IPS-18a (cell line): ENCODE measurements around the gene FOXA2.

Experiments used
- H3K27ac ChIP-seq: one replicate; pipeline ENCODE4 v1.5.1; 2013; ENCODE audit warnings: low read length
- H3K27me3 ChIP-seq: one replicate; pipeline ENCODE4 v1.6.1; 2013; ENCODE audit warnings: mild to moderate bottlenecking, low read length; ENCODE audit not compliant: control insufficient read depth, insufficient read depth
- H3K36me3 ChIP-seq: one replicate; pipeline ENCODE4 v1.6.1; 2013; ENCODE audit warnings: low read depth, low read length; ENCODE audit not compliant: control insufficient read depth
- H3K4me1 ChIP-seq: one replicate; pipeline ENCODE4 v1.6.1; 2013; ENCODE audit warnings: low read depth, low read length; ENCODE audit not compliant: control insufficient read depth
- H3K4me3 ChIP-seq: one replicate; pipeline ENCODE4 v1.5.1; 2013; ENCODE audit warnings: low read length
- H3K9ac ChIP-seq: one replicate; pipeline ENCODE4 v1.6.1; 2013; ENCODE audit warnings: mild to moderate bottlenecking, low read length, moderate library complexity
- H3K9me3 ChIP-seq: one replicate; pipeline ENCODE4 v1.6.1; 2013; ENCODE audit warnings: low read depth, low read length; ENCODE audit not compliant: control insufficient read depth

Gene FOXA2

DNA sequence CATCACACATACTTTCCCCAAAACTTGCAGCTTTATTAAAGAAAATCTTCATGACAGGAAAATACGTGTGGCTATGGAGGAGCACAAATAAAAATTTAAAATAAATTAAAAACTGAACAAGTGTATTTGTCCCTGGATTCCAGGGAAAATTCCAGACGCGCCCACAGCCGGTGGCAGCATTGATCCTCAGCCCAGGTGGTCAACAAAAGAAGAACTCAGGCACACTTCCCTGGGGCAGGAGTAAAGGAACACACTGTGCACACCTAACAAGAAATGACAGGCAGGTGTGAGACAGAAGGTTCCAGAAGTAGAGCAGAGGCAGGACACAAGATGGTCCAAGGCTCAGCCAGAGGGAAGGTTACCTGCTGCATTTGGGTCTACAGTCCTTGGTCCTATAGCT lies 36.3 kb downstream of the FOXA2 start:
- H3K4me3 ChIP-seq = no peak overlapping the region
- H3K27me3 ChIP-seq = peaks cover 6% of the 10 kb centered on the region
- no peaks in the 10 kb centered on the region for H3K36me3 ChIP-seq
- H3K9me3 ChIP-seq = no peaks in the 10 kb centered on the region
- no peak overlapping the region for H3K27ac ChIP-seq
- no peaks in the 10 kb centered on the region for H3K4me1 ChIP-seq
- no peak overlapping the region for H3K9ac ChIP-seq

- H3K4me1 ChIP-seq = no peaks in the 10 kb centered on the region
- H3K9ac ChIP-seq = no peak overlapping the region
- no peak overlapping the region for H3K27ac ChIP-seq
- H3K9me3 ChIP-seq = no peaks in the 10 kb centered on the region
- H3K36me3 ChIP-seq = no peaks in the 10 kb centered on the region
- no peak overlapping the region for H3K4me3 ChIP-seq
- no peaks in the 10 kb centered on the region for H3K27me3 ChIP-seq
Measured at GRCh38 chr20:22546344-22546743, 38.0 kb downstream of the FOXA2 start.

- H3K9ac ChIP-seq = no peak overlapping the region
- no peak overlapping the region for H3K4me3 ChIP-seq
Measured at GRCh38 chr20:22545045-22545444, 39.3 kb downstream of the FOXA2 start.

DNA sequence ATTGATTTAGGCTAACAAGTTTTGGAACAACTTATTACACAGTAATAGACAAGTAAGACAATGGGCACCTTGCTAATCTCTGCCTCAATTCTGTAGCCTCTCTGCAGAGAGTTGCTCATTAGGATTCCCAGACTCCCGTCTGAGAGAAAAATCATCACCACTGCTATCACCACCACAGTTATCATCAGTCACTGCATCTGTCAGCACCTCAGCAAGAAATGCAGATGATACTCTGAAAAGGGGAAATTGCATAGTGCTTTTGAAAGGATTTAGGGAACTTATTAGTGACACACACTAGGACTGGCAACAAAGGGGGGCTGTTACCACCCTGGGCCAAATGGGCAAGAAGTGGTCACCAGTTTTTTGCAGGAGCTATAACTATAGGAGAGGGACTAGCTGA lies 39.9 kb downstream of the FOXA2 start:
- H3K27ac ChIP-seq = no peak overlapping the region
- H3K4me1 ChIP-seq = no peaks in the 10 kb centered on the region
- H3K4me3 ChIP-seq = no peak overlapping the region
- no peaks in the 10 kb centered on the region for H3K36me3 ChIP-seq
- H3K9ac ChIP-seq = no peak overlapping the region
- no peaks in the 10 kb centered on the region for H3K9me3 ChIP-seq
- no peaks in the 10 kb centered on the region for H3K27me3 ChIP-seq

More at GRCh38 chr20:22545045-22545444, 39.3 kb downstream of the FOXA2 start:
- no peaks in the 10 kb centered on the region for H3K4me1 ChIP-seq
- no peaks in the 10 kb centered on the region for H3K27me3 ChIP-seq
- no peak overlapping the region for H3K27ac ChIP-seq
- H3K36me3 ChIP-seq = no peaks in the 10 kb centered on the region
- no peaks in the 10 kb centered on the region for H3K9me3 ChIP-seq

GRCh38 chr20:22542427-22542826 lies 41.9 kb downstream of the FOXA2 start:
- Histone ChIP-seq H3K9me3 (no peaks in the 10 kb centered on the region), H3K36me3 (no peaks in the 10 kb centered on the region)

DNA sequence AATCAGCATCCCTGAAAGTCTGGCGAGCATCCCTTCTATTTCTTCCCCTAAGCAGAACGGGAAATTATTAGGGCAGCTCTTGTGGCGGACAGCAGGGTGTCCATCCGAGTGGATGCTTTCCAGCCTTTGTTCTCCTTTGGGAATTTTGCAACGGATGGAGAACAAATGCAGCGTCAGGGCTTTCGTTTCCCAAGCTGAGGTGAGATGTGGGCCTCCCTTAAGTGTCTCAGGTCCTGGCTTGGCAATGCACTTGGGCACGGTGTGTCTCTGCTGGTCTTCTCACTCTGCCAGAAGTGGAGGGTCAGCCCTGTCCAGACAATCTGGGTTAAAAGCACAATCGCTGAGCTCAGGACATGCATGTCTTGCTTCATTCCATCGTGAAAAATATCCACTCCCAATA lies 43.5 kb downstream of the FOXA2 start:
- Histone ChIP-seq H3K27me3 (no peaks in the 10 kb centered on the region), H3K9ac (no peak overlapping the region), H3K9me3 (no peaks in the 10 kb centered on the region), H3K36me3 (no peaks in the 10 kb centered on the region), H3K4me1 (no peaks in the 10 kb centered on the region), H3K27ac (no peak overlapping the region), H3K4me3 (no peak overlapping the region)

More at GRCh38 chr20:22542427-22542826, 41.9 kb downstream of the FOXA2 start:
- Histone ChIP-seq H3K9ac (no peak overlapping the region), H3K27me3 (no peaks in the 10 kb centered on the region), H3K4me1 (no peaks in the 10 kb centered on the region), H3K4me3 (no peak overlapping the region), H3K27ac (no peak overlapping the region)

GRCh38 chr20:22536956-22537756 lies 47.2 kb downstream of the FOXA2 start:
- H3K9me3 ChIP-seq = no peaks in the 10 kb centered on the region
- H3K36me3 ChIP-seq = no peaks in the 10 kb centered on the region
- H3K27me3 ChIP-seq = no peaks in the 10 kb centered on the region
- H3K9ac ChIP-seq = no peak overlapping the region
- H3K27ac ChIP-seq = no peak overlapping the region
- no peak overlapping the region for H3K4me3 ChIP-seq
- H3K4me1 ChIP-seq = no peaks in the 10 kb centered on the region

- H3K4me3 ChIP-seq = no peak overlapping the region
- H3K4me1 ChIP-seq = no peaks in the 10 kb centered on the region
- no peaks in the 10 kb centered on the region for H3K27me3 ChIP-seq
- H3K9ac ChIP-seq = no peak overlapping the region
- H3K36me3 ChIP-seq = no peaks in the 10 kb centered on the region
- no peak overlapping the region for H3K27ac ChIP-seq
- no peaks in the 10 kb centered on the region for H3K9me3 ChIP-seq
Measured at GRCh38 chr20:22536141-22536828, 48.1 kb downstream of the FOXA2 start.

DNA sequence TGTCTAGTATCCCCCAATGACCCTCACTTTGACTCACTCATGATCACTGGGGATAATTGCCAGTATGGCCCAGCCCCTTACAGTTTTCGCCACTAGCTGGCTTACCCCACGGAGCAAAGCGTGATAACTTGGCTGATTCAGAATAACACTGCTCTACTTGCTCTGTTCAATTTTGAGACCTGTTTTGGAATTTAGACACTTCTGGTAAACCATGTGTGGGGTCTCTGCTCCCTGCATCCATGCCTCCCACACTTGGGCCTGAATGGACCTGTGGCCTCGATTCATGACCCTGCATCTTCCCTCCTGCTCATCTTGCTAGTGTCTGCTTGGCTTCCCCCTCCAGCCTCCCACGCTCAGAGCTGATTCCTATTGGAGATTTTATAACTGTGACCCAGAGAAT lies 48.9 kb downstream of the FOXA2 start:
- H3K9ac ChIP-seq = no peak overlapping the region
- peaks cover 4% of the 10 kb centered on the region for H3K4me1 ChIP-seq
- H3K9me3 ChIP-seq = no peaks in the 10 kb centered on the region
- no peaks in the 10 kb centered on the region for H3K27me3 ChIP-seq
- H3K27ac ChIP-seq = no peak overlapping the region
- H3K36me3 ChIP-seq = no peaks in the 10 kb centered on the region
- H3K4me3 ChIP-seq = no peak overlapping the region

- Histone ChIP-seq H3K9ac (no peak overlapping the region), H3K4me3 (no peak overlapping the region), H3K4me1 (peaks cover 18% of the 10 kb centered on the region)
Measured at GRCh38 chr20:22533823-22534751, 50.3 kb downstream of the FOXA2 start.

DNA sequence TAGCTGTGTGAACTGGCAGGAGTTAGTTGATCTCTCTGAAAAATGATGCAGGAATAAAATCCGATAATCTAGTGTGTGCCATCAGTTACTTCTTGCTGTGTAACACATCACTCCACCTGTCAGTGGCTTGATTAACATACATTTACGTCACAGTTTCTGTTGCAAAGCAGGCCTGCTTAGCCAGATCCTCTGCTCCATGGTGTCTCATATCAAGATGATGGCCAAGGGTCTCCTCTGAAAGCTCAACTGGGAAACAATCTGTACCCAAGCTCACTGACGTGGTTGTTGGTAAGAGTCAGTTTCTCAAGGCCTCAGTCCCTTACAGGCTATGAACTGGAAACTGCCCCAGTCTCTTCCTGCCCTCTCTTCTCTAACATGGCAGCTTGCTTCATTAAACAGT lies 51.8 kb downstream of the FOXA2 start:
- Histone ChIP-seq H3K9ac (no peak overlapping the region), H3K4me3 (no peak overlapping the region), H3K4me1 (peaks cover 18% of the 10 kb centered on the region), H3K27me3 (no peaks in the 10 kb centered on the region), H3K9me3 (no peaks in the 10 kb centered on the region), H3K27ac (no peak overlapping the region), H3K36me3 (no peaks in the 10 kb centered on the region)

More at GRCh38 chr20:22533823-22534751, 50.3 kb downstream of the FOXA2 start:
- Histone ChIP-seq H3K27ac (no peak overlapping the region), H3K36me3 (no peaks in the 10 kb centered on the region), H3K9me3 (no peaks in the 10 kb centered on the region), H3K27me3 (no peaks in the 10 kb centered on the region)
